Medulla oblongata (tissue), 1 donor: ENCODE results near the gene SPPL3.
"Not testable (repeated sequence)": the region's sequence is repeated elsewhere in the genome, so short reads cannot be mapped to it uniquely, and the experiment has no call there.

Experiments used
- DNase-seq: peaks from one replicate; pipeline ENCODE4 v3.0.0-alpha.2; 2015; ENCODE audit errors: extremely low spot score

The SPPL3 gene

DNA sequence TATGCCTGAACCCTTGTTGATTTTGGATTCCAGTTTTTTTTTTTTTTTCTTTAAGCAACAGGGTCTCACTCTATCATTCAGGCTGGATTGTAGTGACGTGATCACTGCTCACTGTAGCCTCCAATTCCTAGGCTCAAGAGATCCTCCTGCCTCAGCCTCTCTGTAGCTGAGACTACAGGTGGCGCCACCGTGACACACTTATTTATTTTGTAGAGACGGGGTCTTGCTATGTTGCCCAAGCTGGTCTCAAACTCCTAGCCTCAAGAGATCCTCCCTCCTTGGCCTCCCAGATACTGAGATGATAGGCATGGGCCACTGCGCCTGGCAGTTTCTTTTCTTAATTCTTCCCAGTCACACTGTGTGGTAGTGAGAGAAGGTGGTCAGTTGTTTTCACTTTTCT is 153.4 kb downstream of the SPPL3 start:
- no peak for DNase-seq

GRCh38 chr12:120749256-120749655 is 154.9 kb downstream of the SPPL3 start:
- no peak for DNase-seq

GRCh38 chr12:120748242-120748641 is 155.9 kb downstream of the SPPL3 start:
- DNase-seq, result no peak

GRCh38 chr12:120744922-120745493 is 159.2 kb downstream of the SPPL3 start:
- DNase-seq, result no peak

DNA sequence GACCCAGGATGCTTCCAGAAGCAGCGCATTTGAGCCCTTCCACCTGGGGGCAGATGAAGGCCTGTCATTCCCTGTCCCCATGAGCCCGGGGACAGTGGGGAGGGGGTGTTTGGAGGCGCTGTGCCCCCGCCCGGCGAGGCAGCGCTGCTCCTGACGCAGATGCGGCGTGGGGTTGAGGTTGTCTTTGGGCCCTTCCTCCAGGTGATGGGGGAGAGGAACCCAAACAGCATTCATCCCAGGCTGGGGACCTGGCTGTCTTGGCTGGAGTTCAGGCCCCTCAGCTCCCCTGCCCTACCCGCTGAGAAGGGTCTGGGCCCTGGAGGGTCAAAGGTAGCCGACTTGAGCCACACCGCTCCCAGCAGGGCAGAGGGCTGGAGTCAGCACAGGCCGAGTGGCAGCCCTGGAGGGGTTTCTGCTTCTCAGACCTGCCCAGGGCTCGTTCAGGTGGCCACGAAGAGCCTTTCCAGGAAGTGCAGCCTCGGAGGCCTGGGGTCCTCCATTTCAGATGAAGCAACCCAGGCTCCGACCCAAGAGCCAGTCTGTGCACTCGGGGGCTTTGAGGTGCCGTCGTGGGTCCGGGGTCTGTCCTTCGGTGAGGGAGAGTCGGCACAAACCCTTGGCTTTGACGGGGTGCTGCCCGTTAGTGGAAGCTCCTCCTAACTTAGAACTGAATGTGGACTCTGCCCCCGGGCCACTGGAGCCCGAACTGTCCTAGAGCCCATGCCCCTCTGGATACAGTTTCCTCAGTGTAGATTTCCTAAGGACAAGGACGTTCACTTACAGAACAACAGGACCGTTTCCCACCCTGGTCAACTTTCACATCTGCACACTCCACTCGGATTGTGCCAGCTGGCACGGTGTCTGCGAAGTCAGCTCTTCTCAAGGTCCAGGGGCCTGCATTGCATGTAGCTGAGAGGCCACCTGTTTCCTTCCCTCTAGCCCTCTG is 162.4 kb downstream of the SPPL3 start:
- DNase-seq, result no peak

GRCh38 chr12:120740871-120741270 is 163.3 kb downstream of the SPPL3 start:
- no peak for DNase-seq

- DNase-seq, result no peak
Measured at GRCh38 chr12:120739821-120740613, 164.1 kb downstream of the SPPL3 start.

DNA sequence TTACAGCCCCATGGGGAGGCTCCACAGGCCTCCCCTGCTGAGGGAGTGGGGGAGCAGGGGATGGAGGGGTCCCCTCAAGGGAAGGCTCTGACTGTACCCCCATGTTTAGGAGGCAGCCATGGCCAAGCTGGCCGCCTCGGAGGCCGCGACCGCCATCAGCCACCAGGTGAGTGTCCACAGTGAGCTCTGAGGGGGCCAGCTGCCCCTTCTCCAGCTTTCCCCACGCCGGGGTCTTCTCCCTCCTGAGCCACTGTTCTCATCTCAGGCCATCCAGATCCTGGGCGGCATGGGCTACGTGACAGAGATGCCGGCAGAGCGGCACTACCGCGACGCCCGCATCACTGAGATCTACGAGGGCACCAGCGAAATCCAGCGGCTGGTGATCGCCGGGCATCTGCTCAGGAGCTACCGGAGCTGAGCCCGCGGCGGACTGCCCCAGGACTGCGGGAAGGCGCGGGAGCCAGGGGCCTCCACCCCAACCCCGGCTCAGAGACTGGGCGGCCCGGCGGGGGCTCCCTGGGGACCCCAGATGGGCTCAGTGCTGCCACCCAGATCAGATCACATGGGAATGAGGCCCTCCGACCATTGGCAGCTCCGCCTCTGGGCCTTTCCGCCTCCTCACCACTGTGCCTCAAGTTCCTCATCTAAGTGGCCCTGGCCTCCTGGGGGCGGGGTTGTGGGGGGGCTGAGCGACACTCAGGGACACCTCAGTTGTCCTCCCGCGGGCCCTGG is 165.0 kb downstream of the SPPL3 start:
- DNase-seq, result no peak

DNA sequence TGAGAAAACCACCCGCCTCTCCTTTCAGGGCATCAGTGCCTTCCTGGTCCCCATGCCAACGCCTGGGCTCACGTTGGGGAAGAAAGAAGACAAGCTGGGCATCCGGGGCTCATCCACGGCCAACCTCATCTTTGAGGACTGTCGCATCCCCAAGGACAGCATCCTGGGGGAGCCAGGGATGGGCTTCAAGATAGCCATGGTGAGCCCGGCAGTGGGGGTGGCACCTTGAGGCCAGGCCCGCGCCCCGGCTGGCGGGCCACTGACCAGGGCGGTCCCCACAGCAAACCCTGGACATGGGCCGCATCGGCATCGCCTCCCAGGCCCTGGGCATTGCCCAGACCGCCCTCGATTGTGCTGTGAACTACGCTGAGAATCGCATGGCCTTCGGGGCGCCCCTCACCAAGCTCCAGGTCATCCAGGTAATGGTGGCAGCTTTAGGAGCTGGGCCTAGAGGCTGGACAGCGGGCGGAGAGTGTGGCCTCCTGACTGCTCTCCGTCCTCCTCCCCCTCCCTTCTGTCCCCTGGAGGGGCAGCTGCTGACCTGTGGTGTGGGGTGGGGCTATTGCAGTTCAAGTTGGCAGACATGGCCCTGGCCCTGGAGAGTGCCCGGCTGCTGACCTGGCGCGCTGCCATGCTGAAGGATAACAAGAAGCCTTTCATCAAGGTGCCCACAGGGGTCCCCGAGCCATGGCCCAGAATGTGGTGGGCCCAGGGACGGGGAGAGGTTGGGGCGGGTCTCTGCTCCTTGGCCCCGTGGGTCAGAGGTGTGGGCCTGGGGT is 165.7 kb downstream of the SPPL3 start:
- DNase-seq, result no peak

DNA sequence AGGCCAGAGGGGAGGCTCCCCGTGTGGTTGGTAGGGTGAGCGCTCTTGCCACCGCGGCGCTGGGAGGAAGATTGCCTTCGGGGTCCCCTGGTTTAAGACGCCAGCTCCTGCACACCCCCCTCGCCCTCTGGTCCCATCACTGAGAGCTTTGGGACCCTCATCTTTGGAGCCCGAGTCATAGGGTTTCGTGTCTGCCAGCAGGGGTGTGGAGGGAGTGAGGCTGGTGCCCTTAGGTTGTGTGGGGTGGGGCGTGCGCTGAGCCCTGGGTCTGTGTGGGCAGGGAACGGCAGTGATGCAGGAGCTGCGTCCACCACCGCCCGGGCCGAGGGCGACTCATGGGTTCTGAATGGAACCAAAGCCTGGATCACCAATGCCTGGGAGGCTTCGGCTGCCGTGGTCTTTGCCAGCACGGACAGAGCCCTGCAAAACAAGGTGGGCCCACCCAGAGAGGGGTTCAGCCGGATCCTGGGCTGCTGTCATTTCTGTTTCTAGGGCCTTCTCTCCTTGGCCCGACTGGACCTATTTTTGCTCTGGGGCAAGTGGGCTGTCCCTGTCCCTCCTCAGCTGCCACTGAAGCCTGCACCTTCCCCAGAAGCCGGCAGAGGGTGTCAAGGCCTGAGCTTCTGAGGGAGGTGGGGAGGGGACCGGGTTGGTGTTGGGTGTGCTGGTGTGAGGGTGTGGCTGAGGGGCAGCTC is 166.5 kb downstream of the SPPL3 start:
- no peak for DNase-seq

DNA sequence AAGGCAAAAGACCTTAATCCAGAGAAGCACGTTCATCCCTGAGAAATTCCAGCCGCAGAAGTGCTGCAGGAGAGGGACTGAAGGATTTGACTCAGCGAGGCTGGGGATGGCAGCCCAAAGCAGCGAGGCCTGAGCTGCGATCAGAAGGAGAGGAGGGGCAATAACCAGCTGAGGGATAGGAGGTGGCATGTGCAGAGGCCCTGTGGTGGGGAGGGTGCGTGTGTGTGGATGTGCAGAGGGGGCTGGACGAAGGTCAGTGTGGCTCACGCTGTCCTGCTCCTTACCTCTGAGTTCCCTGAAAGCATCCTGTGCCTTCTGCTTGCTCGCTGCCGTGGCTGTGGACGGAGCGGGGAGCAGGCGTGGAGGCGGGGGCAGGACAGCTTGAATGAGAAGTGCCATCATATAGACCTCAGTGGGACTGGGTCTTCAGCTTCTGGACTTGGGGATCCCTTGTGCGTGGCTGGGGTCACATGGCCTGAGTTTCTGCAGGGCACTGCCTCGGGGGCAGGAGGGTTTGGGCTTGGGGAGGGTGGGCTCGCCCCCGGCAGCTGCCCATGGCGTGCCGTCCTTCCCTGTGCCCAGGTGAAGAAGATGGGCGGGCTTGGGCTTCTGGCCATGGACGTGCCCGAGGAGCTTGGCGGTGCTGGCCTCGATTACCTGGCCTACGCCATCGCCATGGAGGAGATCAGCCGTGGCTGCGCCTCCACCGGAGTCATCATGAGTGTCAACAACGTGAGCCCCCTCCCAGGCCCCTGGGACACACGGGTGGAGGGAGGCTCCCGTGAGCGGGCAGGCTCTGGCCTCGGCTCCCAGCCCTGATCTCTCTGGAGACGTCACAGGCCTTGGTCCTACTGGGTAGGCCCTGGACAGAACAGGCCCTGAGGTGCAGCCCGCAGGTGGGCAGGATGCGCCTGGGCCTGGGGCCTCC is 167.5 kb downstream of the SPPL3 start:
- no peak for DNase-seq

GRCh38 chr12:120735181-120735580 is 169.0 kb downstream of the SPPL3 start:
- no peak for DNase-seq

GRCh38 chr12:120734210-120734609 is 169.9 kb downstream of the SPPL3 start:
- no peak for DNase-seq

- no peak for DNase-seq
Measured at GRCh38 chr12:120733574-120733973, 170.6 kb downstream of the SPPL3 start.

DNA sequence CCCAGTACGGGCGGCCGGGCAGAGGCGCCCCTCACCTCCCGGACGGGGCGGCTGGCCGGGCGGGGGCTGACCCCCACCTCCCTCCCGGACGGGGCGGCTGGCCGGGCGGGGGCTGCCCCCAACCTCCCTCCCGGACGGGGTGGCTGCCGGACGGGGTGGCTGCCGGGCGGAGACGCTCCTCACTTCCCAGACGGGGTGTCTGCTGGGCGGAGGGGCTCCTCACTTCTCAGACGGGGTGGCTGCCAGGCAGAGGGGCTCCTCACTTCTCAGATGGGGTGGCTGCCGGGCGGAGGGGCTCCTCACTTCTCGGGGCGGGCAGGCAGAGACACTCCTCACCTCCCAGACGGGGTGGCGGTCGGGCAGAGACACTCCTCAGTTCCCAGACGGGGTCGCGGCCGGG is 172.0 kb downstream of the SPPL3 start:
- not testable (repeated sequence) for DNase-seq

- no peak for DNase-seq
Measured at GRCh38 chr12:120726961-120727360, 177.2 kb downstream of the SPPL3 start.

DNA sequence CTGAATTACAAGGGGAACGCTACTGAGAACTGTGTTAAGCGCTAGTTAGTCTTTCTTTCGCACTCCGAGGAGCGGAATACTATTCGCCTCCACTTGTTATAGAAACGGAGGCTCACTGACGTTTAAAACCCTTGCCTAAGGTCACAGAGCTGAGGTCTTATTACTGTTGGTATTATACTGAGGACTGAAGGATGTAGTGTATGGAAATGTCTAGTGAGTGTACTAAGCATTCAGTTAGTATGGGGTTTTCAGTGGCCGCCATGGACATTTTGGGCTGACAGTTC is 177.7 kb downstream of the SPPL3 start:
- DNase-seq, result no peak

- DNase-seq, result peak; percentile 92
Measured at GRCh38 chr12:120725659-120726509, 178.3 kb downstream of the SPPL3 start, which contains the start of gene ACADS. Gene ACADS, plus strand, starts transcription at chr12:120725826. Its CDS starts 60 bp downstream, at chr12:120725886.
